A549 (cell line): Measurements from ENCODE around the gene CTSV.
"Not testable (repeated sequence)": the region's sequence is repeated elsewhere in the genome, so short reads cannot be mapped to it uniquely, and the experiment has no call there.

ENCODE experiments used
- CTCF ChIP-seq: fragments of >200 bp; sonication (Bioruptor Twin); formaldehyde crosslinking; IDR thresholded peaks from 3 replicates; pipeline ENCODE4 v1.5.1; 2016
- ELK1 ChIP-seq: fragments of 150-350 bp; IDR thresholded peaks from 2 replicates; pipeline ENCODE4 v1.6.1; 2014; ENCODE audit warnings: low read depth, mild to moderate bottlenecking, low read length
- HDAC2 ChIP-seq: fragments of 200-600 bp; sonication (generic); IDR thresholded peaks from 2 replicates; pipeline ENCODE4 v1.6.1; 2016
- POLR2A ChIP-seq: IDR thresholded peaks from 2 replicates; pipeline ENCODE4 v1.6.1; 2012; ENCODE audit warnings: mild to moderate bottlenecking, low read length
- TF ChIP-seq, protein P1 (sequence below): fragments of 200-600 bp; sonication (generic); IDR thresholded peaks from 2 replicates; pipeline ENCODE4 v1.6.1; 2016; ENCODE audit warnings: antibody characterized with exemption, mild to moderate bottlenecking, moderate library complexity

- not testable (repeated sequence) for TF ChIP-seq HDAC2, ELK1, CTCF, POLR2A
- TF ChIP-seq, protein P1, sequence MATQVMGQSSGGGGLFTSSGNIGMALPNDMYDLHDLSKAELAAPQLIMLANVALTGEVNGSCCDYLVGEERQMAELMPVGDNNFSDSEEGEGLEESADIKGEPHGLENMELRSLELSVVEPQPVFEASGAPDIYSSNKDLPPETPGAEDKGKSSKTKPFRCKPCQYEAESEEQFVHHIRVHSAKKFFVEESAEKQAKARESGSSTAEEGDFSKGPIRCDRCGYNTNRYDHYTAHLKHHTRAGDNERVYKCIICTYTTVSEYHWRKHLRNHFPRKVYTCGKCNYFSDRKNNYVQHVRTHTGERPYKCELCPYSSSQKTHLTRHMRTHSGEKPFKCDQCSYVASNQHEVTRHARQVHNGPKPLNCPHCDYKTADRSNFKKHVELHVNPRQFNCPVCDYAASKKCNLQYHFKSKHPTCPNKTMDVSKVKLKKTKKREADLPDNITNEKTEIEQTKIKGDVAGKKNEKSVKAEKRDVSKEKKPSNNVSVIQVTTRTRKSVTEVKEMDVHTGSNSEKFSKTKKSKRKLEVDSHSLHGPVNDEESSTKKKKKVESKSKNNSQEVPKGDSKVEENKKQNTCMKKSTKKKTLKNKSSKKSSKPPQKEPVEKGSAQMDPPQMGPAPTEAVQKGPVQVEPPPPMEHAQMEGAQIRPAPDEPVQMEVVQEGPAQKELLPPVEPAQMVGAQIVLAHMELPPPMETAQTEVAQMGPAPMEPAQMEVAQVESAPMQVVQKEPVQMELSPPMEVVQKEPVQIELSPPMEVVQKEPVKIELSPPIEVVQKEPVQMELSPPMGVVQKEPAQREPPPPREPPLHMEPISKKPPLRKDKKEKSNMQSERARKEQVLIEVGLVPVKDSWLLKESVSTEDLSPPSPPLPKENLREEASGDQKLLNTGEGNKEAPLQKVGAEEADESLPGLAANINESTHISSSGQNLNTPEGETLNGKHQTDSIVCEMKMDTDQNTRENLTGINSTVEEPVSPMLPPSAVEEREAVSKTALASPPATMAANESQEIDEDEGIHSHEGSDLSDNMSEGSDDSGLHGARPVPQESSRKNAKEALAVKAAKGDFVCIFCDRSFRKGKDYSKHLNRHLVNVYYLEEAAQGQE, result not testable (repeated sequence)
These were observed 55.3 kb downstream of the CTSV start for GRCh38 chr9:96983496-96984122.
